ENCODE results near the gene C3orf20.

The C3orf20 gene

DNA sequence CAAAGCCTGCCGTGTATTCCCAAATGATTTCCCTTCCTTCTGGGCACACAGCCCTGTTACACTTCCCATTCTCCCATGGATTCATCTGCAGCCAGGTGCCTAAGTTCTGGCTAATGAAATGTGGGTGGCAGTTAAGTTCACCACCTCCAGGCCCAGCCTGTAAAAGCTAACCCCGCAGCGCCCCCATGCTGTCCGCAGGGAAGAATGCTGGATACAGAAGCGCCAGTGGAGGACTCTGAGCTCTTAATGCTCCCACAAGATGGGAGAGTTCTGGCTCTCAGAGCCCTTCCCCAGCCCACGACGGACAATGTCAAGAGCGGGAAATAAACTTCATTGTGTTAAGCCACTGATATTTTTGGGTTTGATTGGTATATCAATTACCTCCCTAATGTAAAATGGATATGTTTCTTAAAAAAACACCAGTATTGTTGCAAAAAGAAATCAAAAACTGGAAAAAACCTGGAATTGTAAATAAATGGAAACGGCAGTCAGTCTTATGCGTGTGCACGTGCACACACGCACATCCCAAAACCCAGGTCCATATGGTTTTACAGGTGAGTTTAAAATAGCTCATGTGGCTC is 106.1 kb downstream of the C3orf20 start:
- peak in 1 of 2 experiments; percentile 15 for DNase-seq

DNA sequence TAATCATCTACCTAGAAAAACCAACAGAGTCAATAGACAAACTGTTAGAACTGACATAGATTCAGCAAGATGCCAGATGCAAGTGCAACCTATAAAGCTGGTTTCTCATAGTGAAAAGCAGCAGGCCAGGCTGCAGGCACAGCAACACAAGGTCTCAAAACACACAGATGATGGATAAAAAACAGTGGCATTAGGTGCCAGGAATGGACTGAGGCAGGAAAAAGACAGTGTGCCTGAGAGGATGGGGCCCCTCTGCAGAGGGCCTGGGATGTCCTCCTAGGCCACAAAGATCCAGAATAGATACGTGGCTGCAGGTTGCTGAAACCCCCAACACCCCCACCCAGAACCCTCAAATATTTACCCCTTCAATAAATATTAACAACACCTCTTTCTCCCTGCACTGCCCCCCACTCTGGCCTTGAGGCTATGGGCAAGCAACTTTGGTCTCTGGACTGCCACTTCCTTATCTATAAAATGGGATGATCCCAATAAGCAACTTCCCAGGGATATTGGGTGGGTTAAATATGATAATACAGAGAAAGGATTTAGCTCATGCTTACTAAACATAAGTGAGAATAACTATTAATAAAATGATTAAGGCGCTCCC is 108.6 kb downstream of the C3orf20 start:
- DNase-seq = no peak

DNA sequence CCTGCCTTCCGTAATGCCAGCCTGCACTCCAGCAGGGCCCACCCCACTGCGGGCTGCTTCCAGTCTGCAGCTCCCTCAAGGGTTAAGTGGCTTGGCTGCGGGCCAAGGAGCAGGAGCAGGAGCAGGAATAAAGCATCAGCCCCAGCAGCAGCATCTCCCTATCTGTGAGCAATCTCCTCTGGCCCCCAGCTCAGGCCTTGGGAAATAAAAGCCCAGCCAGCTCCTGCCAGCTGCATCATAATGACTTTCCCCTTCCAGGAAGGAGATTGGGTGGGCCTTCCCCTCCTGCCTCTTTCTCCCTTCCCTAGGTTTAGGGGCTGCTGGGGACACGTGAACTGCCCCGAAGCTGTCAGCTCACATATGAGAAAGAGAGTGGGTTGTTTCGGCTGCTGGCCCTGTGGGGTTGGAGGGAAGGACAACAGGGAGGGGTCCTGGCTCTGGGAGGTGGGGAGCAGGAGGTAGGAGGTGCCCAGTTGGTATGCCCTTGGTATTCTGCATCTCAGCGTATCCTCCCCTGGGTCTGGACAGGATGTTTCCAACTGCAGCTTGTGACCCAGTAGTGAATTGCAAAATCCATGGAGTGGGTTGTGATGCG is 109.2 kb downstream of the C3orf20 start:
- DNase-seq = no peak

DNA sequence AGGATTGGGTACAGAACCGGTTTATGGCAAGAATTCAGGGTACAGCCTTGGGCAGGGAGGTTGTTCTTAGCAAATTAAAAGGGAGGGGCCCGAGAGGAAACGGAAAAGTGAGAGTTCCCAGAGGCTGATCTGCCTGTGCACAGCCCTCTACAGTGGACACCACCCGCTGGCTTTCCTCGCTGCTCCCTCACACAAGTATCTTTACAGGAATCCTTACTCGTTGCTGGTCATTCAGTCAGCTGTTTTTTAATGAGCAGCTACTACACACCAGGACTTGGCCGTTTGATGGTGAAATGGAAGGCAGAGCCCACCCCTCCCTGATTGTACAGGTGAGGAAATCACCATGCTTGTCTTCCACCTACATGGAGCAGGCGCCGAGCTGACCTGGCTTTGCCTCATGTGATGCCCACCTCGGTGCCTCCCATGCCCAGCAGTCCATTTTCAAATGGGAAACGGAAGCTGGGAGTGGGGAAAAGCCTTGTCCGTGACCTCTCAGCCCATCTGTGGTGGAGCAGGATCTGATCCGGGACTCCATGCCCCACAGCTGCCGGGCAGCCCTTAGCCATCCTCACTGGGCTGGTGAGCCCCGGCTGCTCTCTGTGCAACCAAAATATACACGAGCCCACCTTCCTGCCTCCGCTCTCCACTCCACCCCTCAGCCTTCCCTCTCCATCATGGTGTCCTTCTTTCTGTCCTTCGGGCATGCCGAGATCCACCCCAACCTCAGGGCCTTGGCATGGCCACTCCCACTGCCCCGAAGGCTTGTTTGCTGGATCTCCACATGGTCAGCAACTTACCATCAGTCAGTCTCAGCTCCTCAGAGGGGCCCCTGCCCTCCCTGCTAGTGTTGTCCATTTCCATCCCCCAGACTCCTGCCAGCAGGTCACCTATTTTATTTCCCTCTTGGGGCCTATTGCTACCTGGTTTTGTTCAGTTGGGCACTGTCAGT is 110.5 kb downstream of the C3orf20 start:
- no peak for DNase-seq

DNA sequence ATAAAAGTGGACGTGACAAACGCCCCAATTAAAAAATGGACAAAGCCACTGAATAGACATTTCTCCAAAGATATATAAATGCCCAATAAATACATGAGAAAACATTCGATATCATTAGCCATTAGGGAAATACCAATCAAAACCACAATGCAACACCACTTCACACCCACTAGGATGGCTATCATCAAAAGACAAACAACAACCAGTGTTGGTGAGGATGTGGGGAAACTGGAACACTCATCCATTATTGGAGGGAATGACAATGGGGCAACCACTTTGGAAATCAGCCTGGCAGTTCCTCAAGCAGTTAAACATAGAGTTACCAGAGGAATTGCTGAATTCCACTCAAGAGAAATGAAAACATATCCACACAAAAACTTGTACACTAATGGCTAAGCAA is 111.4 kb downstream of the C3orf20 start:
- DNase-seq = no peak

DNA sequence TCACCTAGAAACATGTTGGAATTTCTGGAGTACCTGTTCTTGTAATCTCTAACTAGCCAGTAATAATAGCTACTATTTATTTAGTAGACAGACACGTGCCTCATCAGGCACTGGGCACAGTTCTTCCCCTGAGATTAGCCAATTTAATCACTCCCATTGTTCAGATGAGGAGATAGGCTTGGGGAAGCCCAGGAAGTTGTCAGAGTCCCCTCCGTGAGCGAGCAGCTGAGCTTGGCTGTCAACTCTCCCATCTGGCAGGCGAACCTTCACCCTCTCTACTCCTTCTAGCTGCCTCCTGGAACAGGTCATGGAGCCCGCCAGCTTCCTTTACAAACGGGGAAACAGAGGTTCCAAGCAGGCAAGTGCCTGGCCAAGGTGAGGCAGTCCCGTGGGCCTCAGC is 112.7 kb downstream of the C3orf20 start:
- no peak for DNase-seq

DNA sequence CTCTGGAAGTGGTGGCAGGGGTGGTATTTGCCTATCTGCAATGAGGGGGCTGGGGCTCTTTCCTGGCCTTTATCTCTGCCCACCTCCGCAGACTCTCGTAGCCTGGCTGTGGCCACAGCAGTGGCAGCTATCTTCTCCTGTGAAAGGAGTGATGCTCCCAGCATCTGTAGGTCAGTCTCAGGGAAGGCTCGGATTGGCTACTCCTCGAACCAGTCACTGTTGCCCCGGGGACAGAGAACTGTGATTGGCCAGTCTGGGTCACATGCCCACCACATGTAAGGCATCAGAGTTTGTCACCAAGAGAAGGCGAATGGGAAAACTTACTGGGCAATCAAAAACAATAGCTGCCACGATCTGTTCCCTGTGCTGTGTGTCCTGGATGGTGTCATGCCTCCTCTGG is 113.7 kb downstream of the C3orf20 start:
- DNase-seq = no peak

DNA sequence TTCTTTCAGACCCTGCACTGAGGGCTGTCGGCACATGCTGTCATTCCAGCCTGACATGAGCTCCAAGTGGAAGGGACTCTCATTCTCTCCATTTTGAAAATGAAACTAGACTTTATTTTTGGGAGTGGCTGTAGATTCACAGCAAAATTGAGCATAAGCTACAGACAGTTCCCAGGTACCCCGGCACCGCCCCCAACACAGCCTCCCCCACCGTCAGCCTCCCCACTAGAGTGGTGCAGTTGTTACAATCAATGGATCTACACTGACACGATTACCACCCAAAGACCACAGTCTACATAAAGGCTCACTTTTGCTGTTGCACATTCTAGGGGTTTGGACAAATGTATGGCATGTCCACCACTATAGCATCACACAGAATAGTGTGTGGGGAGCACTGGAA is 114.3 kb downstream of the C3orf20 start:
- no peak for DNase-seq

DNA sequence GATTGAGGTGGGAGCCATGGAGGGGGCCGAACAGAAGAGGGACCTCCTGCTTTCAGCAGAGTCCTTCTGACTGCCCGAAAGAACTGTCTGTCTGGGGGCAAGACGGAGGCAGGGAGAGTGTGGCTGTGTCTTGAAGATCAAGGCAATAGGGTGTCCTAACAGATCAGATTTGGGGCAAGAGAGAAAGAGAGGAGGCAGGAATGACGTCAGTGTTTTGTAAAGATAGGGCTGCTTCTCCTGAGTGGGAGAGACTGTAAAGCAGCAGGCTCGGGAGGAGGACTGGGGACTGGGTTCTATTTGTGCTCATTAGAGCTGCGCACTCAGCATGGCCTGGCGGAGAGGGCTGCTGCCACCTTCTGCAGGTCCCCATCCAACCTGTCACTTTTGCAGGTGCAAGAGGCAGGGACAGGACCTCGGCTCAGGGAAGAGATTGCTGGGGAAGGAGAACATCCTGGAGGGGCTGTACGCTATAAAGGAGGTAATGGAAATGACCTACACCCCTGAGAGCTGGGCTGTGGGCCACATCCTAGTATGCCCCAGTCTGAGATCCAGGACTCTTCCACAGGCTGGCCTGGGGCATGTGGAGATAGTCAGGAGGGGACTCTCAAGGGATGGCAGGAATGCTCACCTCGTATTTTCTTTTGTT is 114.8 kb downstream of the C3orf20 start:
- no peak for DNase-seq

DNA sequence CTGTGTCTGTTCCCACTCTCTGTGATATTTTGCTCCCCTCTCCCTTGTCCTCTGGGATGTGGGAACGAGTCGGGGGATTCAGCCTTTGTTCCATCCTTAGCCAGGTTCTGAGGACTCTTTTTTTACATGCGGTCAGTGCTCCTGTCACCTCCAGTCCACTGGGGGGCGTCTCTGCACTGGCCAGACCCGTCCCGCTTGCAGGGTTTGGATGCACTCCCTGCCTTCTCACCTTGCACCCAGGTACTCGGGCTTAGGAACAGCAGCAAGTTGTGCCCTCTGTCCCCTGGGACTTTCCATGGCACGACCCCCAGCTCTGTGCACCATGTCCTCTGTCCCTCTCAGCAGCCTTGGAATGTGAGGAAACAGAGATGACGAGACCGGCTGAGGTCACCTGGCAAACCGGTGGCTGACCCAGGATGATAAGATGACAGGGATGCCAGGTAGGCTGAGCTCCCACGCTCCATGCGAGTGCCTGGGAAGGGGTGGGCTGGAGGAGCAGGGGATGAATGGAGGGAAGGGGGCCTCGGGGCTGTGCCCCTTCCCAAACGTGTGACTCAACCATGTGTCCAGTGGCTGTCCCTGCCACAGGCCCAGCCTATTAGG is 116.5 kb downstream of the C3orf20 start:
- DNase-seq = peak in 1 of 2 experiments; percentile 34

DNA sequence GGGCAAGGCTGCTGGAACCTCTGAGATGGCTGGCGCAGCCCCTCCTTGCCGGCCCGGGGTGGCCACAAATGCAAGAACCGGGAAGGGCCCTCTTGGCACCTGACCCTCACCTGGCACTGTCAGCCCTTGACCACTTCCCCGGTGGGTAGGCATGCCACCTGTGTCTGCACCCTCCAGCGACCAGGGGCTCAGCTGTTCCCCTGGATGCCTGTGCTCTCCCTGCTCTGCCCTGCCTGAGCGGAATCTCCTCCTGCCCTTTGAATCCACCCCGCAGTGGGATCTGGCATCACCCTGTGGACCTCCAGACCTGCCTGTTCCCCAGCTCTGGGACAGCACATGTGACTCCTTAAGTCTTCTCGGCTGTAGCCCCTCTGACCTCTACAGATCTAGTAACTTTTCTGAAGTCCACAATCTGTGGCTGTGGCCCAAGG is 117.8 kb downstream of the C3orf20 start:
- DNase-seq = no peak

DNA sequence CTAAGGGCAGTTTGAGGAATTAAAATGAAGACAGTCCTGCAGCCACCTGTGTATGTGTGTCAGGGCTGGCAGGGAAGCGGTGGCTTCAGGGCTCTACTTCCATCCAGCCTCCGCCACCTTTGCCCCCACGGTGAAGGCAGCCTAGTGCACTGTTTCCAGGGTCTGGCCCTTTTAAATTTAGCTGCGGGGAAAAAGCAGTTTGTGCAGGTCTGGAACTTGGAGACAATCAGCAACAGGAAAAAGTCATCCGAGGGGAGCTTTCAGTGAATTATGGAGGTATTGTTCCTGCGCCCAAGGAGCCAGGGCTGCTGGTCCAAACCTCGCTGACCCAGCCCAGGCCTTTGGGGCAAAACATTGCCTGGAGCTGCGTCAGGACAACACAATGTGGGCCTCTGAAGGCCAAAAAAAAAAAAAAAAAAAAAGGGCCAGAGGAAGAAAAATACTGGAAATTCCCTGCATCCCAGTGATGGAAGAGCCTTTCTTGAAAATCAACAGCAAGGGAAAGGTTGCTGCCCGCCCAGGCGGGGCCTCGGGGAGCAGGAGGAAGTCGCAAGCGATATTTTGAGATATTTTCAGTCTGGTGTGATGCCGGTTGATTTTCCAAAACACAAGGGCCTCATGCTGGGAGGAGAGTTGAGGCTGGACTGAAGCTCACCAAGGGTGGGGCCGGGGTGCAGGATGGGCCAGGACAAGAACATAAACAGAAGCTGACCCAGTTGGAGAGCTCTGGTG is 118.4 kb downstream of the C3orf20 start:
- no peak for DNase-seq

DNA sequence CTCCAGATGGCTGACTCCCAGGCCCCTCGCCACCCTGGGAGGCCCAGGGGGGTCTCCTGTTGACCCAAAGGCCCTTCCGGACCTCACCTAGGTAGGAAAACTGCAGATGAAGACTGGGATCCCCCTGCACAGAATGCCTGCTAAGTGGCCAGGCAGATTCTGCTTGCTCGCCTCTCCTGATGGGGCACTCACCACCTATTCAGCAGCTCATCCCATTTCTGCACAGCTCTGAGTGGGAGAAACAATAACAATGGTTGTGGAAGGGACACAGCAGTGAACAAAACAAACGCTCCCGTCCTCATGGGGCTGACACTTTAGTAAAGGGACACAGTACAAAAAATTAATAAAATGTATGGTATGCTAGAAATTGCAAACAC is 118.9 kb downstream of the C3orf20 start:
- no peak for DNase-seq

DNA sequence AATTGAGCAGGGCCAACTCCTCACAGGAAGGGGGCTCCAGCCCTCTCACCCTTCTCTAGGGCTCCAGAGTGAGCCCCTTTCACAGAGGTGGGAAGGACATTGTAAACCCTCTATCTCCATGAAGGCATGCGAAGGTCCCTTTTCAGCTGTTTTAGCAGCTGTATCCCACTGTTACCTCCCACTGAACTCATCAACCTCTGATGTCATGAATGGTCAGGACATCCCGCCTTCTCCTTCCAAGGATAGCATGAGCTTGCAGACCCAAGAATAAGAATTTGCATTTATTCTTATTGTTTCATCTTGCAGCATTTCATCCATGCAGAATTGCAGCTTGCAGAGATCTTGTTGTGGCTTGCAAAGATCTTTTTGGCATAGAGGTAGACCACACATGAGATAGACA is 119.5 kb downstream of the C3orf20 start:
- DNase-seq = no peak

DNA sequence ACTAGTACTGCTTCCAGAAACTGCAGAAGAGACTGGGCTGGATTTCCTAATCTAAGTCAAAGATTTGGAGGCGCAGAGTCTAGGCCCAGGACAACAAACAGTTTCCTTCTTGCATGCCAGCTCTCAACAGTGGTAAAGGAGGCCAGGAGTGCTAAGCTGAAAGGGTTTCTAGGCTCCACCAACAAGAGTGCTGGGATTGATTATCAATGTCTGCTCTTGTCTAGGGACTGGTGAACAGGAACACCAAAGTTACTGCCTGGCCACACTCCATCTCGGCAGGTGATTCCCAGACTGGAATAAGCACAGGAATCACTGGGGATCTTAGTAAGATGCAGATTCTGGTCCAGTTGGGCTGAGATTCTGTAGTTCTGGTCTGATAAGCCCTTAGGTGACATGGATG is 121.1 kb downstream of the C3orf20 start:
- no peak for DNase-seq

DNA sequence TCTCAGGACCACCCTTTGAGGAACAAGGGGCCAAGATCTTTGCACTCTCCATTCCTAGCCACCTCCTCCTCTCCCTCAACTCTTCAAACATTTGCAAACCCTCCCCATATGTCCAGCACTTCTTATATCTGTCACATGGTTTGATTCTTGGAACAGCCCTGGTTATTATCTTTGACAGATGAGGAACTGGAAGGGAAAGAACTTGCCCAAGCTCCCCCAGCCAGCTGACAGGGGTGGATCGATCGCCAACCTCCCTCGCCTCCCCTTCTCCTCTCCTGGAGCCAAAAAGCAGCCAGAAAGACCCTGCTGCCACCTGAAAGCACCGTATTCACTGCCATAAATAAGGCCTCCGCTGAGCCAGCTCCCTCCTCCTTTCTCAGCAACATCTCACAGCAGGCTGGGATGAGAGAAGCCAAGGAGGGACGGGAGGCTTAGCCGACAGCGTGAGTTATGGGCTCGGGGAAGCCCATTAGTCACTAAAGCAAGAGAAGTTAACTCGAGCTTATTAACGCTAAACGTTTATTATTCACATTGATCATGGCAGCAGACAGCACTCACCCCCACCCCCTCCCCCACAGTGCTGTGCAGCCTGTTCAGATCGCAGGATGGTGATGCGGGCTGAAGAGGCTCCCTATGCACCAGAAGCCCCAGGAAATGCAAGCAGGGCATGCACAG is 121.6 kb downstream of the C3orf20 start:
- no peak for DNase-seq

DNA sequence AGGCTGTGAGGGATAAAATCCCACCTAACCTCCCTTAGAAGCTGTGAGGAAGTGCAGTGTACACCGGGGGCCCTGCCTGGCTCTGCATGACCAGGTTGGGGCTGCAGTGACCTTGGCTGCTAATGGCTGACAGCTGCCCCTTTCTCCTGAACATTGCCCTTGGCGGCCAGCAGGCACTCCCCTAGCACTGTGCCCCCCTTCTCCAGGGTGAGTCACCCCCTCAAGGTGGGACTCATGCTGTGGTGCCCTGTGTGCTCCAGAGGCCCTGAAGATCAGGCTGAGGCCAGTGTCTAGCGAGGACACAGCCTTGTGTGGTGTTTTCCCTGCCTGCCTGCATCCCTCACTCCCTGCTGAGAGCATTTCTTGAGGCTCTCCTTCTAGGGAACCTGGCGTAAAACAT is 122.8 kb downstream of the C3orf20 start:
- no peak for DNase-seq

DNA sequence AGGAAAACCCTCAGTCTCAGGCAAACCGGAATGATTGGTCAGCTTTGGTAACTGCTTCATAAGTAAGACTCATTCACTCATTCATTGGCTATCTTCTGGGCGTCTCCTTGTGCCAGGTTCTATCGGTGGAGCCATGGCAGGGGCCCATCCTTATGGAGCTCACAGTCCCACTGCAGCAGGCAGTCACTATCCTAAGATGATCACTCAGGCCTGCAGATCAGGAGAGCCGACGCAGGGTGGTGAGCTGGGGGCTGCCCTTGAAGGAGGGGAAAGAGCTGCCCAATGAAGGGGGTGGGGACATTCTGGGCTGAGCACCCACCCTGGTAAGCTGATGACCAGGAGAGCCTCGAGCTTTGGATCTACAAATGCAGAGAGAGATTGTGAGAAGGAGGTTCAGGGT is 123.3 kb downstream of the C3orf20 start:
- DNase-seq = no peak

DNA sequence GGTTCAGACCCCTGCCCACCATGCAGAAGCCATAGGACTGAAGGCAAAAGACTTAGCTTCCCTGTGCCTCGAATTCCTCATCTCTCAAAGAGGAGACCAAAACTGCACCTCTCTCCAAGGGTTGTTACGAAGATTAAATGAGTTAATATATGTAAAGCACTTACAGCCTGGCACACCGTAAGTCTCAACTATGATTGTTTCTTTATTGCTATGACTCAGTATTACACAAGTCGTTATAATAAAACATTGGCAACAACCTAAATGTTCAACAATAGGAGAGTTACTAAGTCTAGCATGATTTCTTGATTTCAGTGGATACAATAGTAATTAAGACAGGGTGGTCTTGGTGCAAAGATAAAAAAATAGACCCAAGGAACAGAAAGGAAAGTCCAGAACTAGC is 124.2 kb downstream of the C3orf20 start:
- DNase-seq = no peak

DNA sequence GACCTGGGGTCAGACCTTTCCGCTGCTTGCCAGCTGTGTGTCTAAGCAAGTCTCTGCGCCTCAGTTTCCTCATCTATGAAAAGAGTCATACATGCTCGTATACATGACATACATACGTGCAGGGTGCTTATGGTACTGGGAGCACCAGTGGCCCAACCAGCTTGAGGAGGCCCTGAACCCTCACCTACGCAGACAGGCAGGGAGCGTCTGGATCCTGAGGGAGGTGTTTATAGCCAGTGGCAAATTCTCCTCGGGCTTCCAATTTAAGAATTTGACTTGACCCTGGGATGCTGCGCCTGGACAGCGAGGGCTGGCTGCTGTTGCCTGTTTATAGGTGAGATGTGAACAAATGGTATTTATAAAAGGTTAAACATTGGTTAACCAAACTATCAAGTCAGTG is 126.1 kb downstream of the C3orf20 start:
- no peak for DNase-seq

DNA sequence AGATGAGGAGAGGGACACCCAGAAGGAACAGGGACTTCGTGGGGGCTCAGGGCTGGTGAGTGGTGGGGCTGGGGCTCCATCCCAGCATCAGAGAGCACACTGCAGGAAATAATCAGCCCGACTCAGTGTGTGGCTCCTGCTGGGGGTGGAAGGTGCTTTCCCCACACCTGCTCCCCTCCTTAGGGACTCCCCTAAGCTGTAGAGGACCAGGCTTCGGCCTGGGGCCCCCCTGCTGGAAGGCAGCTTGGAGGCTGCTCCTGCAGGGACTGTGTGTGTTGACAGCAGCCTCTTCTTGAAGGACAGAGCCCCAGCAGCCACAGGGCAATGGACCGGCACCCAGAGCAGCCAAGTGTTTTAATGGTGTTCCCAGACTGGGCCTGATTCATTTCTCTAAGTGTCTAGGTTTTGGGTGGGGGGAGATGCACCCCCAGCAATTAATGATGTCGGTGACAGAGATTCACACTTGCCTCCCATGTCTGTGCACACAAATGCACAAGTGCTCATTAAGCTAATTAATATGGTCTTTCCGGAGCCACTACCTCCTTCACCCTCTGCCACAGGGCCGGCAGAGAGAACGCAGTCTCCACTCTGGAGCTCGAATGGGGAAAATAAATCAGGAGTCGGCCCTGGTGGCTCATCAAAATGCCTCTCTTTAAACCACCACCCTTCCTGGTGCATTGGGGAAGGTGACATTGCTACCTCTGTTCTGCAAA is 126.9 kb downstream of the C3orf20 start:
- no peak for DNase-seq
